Mucosa of descending colon (tissue), 3 donors: ENCODE measurements around the gene ANP32B. TPM values are rescaled to one million over a fixed set of nuclear protein-coding genes. Genes with fewer than 3 reads are reported as not detected.
A peak's percentile ranks its signal among the peaks of the same experiment; 100 is the strongest.
"Not testable (repeated sequence)": the region's sequence is repeated elsewhere in the genome, so short reads cannot be mapped to it uniquely, and the experiment has no call there.

Source experiments
- ATAC-seq: fragments of 200-7000 bp; cut with Tn5 transposase; one replicate; pipeline ENCODE4 v1.9.1; 2020; ENCODE audit warnings: mild to moderate bottlenecking, moderate library complexity
- DNase-seq, 3 donors: peaks; one replicate each; pipeline ENCODE4 v3.0.0-alpha.2; 2020
- H3K36me3 ChIP-seq: fragments of 200-600 bp; one replicate; pipeline ENCODE4 v1.8.0; 2021; ENCODE audit warnings: low read depth, mild to moderate bottlenecking
- H3K4me1 ChIP-seq: fragments of 200-600 bp; one replicate; pipeline ENCODE4 v1.8.0; 2021; ENCODE audit warnings: low read depth, mild to moderate bottlenecking
- H3K4me3 ChIP-seq: fragments of 200-600 bp; one replicate; pipeline ENCODE4 v1.8.0; 2021; ENCODE audit warnings: mild to moderate bottlenecking
- H3K9me3 ChIP-seq: fragments of 200-600 bp; one replicate; pipeline ENCODE4 v1.8.0; 2021; ENCODE audit warnings: mild to moderate bottlenecking
- intact Hi-C, 2 donors: fragments of 100-400 bp; cut with DNase I in 1 of 2; cut with micrococcal nuclease in 1 of 2; formaldehyde crosslinking; loops; one replicate each; pipeline versions ENCODE4 v1.11.0 to v1.11.1; 2022; cut with DNase I, micrococcal nuclease
- total RNA-seq, 3 donors: library from RNA; stranded (reverse); fragmentation: NEBNext Ultra II Directional in 2 of 3; extraction: Animal tissue kit (Norgen Biotek cat#: 25700) in 2 of 3; gene quantifications; one replicate each; pipeline versions ENCODE4 v1.2.1 to v1.2.4, GENCODE V29; 2021 to 2023
- TF ChIP-seq, protein P1 (sequence below): fragments of 200-600 bp; IDR thresholded peaks from one replicate; pipeline ENCODE4 v1.8.0; 2022; ENCODE audit warnings: antibody characterized with exemption, mild to moderate bottlenecking
- donor health status: DM: no; HTN: no; CAD: no; lungs with moderate emphysema.
- donor health status: DM: no; HTN: no; CAD: no.
- donor health status: DM: no; HTN: yes; CAD: no.

The ANP32B gene
- total RNA-seq, 3 donors from 2014 or later, result 121 to 129 (median 125) TPM

DNA sequence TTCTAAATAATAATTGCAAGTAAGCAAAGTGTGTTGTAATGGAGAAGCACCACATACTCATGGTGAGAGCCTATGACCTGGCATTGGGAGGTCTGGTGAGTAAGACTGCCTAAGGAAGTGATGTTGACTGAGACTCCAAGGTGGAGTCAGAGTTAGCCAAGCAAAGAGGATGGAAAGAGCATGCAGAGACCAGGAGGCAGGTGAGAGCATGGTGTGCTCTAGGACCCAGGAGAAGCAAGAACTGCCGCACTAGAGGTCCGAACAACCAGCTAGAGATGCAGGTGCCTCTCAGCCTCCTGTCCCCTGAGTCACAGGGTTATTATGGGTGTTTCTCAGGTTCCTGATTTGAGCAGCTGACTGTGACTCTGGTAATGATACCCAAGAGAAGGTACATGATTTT is 27.3 kb downstream of the ANP32B start:
- ATAC-seq, result peak; percentile 99
- intact Hi-C loops, result no loop called here
- Histone ChIP-seq H3K4me3 (no peak overlapping the region), H3K36me3 (peaks cover 3% of the 10 kb centered on the region), H3K4me1 (no peaks in the 10 kb centered on the region), H3K9me3 (no peaks in the 10 kb centered on the region)
- peak in 1 of 3 donors; percentile 32 for DNase-seq
- TF ChIP-seq, protein P1, sequence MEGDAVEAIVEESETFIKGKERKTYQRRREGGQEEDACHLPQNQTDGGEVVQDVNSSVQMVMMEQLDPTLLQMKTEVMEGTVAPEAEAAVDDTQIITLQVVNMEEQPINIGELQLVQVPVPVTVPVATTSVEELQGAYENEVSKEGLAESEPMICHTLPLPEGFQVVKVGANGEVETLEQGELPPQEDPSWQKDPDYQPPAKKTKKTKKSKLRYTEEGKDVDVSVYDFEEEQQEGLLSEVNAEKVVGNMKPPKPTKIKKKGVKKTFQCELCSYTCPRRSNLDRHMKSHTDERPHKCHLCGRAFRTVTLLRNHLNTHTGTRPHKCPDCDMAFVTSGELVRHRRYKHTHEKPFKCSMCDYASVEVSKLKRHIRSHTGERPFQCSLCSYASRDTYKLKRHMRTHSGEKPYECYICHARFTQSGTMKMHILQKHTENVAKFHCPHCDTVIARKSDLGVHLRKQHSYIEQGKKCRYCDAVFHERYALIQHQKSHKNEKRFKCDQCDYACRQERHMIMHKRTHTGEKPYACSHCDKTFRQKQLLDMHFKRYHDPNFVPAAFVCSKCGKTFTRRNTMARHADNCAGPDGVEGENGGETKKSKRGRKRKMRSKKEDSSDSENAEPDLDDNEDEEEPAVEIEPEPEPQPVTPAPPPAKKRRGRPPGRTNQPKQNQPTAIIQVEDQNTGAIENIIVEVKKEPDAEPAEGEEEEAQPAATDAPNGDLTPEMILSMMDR, result no peak

GRCh38 chr9:98011122-98011521 is 28.0 kb downstream of the ANP32B start:
- no peaks in the 10 kb centered on the region for H3K4me1 ChIP-seq
- H3K9me3 ChIP-seq, result no peaks in the 10 kb centered on the region
- intact Hi-C loops, result no loop called here
- H3K4me3 ChIP-seq, result no peak overlapping the region
- no peak for ATAC-seq
- TF ChIP-seq, protein P1, result no peak
- no peak for DNase-seq
- peaks cover under 1% of the 10 kb centered on the region for H3K36me3 ChIP-seq

DNA sequence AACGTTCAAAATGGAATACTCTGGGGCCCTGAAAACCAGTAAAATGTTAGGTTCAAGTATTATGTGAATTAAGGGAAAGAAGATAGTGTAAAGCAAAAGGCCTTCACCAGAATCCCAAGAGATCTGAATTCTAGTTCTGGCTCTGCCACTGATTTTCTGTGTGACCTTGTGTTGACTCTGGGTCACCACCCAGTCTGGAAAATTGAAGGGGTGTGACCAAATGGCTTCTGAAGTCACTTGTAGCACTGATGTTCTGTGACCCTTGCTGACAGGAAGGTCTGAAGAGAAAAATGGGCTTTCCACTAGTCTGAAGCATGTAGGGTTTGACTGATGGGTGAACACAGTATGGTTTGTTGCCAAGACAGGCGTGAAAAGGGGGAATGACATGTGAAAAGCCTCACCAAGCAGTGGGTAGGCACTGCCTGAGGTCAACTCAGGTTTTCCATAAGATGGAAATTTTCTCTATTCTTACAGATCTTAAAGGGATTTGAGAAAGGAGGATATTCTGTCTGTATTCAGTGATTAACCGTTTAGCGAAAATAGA is 33.1 kb downstream of the ANP32B start:
- no peak overlapping the region for H3K4me3 ChIP-seq
- DNase-seq (no peak), ATAC-seq (no peak)
- peaks cover 14% of the 10 kb centered on the region for H3K4me1 ChIP-seq
- H3K36me3 ChIP-seq, result no peaks in the 10 kb centered on the region
- TF ChIP-seq, protein P1, result no peak
- intact Hi-C loops, result no loop called here
- no peaks in the 10 kb centered on the region for H3K9me3 ChIP-seq

DNA sequence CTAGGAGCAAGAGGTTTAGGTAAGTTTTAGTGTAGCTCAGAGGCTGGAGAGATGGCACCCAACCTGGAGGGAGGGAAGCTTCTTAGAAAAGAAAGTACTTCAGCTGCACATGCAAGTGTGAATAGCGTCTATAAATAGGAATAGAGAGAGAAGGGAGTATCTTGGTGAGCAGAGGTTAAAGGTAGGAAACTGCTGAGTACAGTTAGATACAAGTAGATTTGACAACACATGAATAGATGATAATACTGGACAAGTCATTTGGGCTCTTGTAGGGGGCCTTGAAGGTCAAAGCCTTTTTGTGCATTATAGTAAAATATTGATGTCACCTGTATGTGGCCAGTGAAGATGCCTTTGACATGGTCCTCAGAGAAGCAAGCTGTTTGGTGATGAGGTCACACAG is 34.2 kb downstream of the ANP32B start:
- intact Hi-C loops, result no loop called here
- TF ChIP-seq, protein P1, result no peak
- no peak overlapping the region for H3K4me3 ChIP-seq
- H3K36me3 ChIP-seq, result no peaks in the 10 kb centered on the region
- H3K4me1 ChIP-seq, result peaks cover 14% of the 10 kb centered on the region
- H3K9me3 ChIP-seq, result no peaks in the 10 kb centered on the region
- no peak for DNase-seq
- ATAC-seq, result peak; percentile 37

- H3K4me1 ChIP-seq, result peaks cover 14% of the 10 kb centered on the region
- no peaks in the 10 kb centered on the region for H3K9me3 ChIP-seq
- TF ChIP-seq, protein P1, result no peak
- DNase-seq (no peak), ATAC-seq (no peak)
- no peak overlapping the region for H3K4me3 ChIP-seq
- intact Hi-C loops, result no loop called here
- no peaks in the 10 kb centered on the region for H3K36me3 ChIP-seq
Measured at GRCh38 chr9:98018347-98018746, 35.2 kb downstream of the ANP32B start.

DNA sequence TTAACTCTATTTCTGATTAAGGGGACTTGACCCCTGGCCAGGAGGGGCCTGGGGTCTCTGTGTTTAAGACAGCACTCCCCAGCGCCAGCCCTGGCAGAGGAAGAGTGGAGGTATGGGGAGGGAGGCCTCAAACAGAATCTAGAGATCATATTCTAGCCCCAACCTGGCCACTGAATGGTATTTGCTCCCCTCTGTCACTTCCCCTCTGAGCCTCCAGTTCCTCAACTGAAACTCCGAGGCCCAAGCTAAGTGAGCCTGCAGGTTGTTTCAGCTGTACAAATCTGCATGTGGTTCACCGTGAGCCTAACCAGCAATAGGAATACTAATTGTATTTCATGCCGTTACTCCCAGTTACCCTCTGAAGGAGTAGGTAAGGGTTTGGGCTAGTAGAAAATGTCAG is 36.0 kb downstream of the ANP32B start:
- no peak for DNase-seq
- TF ChIP-seq, protein P1, result no peak
- peaks cover 14% of the 10 kb centered on the region for H3K4me1 ChIP-seq
- H3K36me3 ChIP-seq, result no peaks in the 10 kb centered on the region
- intact Hi-C loops, result no loop called here
- no peak for ATAC-seq
- H3K9me3 ChIP-seq, result no peaks in the 10 kb centered on the region
- no peak overlapping the region for H3K4me3 ChIP-seq

GRCh38 chr9:98019869-98020268 is 36.7 kb downstream of the ANP32B start:
- H3K4me1 ChIP-seq, result peaks cover 14% of the 10 kb centered on the region
- H3K9me3 ChIP-seq, H3K4me3 ChIP-seq, intact Hi-C loops, H3K36me3 ChIP-seq: not testable (repeated sequence)
- ATAC-seq (peak; percentile 96), DNase-seq (peak in 2 of 3 donors; percentile 58 to 79)
